ENCODE results near the gene MAP1LC3B2.

The MAP1LC3B2 gene

DNA sequence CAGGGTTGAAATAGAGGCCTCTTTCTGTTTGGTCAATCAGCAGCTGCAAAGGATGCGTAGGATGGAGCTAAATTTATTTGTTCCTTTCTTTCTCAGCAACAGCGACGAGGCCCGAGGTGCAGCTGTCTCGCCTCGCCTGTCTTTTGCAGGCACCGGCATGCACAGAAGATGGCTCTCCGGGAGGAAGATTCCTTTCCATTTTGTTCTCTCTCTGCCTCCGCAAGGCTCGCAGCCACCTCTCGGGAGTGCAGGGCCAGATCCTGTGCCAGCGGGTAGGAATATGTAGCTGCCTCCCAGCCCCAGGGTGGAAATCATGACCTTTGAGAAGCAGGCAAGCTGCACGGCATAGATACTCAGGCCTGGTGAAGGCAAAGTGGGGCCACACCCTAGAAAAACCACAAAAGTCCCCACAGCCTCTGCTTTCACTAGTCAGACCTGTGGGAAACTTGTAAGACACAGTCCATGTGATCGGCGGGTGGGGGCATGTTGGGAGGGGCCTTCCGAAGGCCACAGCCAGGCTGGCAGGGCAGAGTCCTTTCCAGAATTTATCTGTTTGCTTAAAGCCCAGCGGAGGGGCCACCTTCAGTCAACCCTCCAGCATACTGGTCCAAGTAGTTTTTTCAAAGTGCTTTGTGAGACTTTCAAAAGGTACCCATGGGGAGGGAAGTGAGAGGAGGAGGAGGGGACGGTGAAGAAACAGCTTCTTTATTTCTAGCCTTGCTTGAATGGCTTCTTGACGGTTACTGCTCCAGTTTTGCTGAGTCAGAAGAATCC is at the start of gene MAP1LC3B2:
Gene MAP1LC3B2, plus strand, starts transcription at position 220 of the 774 bp plus-strand sequence. CDS start 16,562 bp downstream, outside the sequence.
- in situ Hi-C loops (cut with MboI; ENCODE audit: low sequenced_read_pairs), result no loop called here

DNA sequence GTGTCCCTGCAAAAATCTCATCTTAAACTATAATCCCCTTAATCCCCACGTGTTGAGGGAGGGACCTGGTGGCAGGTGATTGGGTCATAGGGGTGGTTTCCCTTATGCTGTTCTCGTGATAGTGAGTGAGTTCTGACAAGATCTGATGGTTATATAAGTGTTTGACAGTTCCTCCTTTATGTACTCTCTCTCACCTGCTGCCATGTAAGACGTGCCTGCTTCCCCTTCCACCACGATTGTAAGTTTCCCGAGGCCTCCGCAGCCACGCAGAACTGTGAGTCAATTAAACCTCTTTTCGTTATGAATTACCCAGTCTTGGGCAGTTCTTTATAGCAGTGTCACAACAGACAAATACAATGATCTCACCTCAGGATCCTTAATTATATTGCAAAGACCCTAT is 45.2 kb upstream of the MAP1LC3B2 start:
- in situ Hi-C loops (cut with MboI; ENCODE audit: low sequenced_read_pairs), result no loop called here

DNA sequence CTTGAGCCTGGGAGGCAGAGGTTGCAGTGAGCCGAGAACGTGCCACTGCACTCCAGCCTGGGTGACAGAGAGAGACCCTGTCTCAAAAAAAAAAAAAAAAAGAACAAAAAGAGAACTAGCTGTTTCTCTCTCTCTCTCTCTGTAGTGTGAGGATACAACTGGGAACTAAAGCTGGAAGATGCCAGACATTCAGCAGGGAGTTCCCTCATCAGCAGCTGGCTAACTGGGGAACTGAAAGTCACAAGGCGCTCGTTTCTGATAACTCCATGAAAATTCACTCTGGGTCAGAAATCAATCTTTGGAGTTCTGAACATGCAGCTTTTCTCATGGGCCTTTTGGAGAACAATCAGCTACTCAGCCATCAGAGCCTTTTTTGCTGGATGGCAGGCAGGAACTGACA is 43.5 kb upstream of the MAP1LC3B2 start:
- in situ Hi-C loops (cut with MboI; ENCODE audit: low sequenced_read_pairs), result no loop called here

DNA sequence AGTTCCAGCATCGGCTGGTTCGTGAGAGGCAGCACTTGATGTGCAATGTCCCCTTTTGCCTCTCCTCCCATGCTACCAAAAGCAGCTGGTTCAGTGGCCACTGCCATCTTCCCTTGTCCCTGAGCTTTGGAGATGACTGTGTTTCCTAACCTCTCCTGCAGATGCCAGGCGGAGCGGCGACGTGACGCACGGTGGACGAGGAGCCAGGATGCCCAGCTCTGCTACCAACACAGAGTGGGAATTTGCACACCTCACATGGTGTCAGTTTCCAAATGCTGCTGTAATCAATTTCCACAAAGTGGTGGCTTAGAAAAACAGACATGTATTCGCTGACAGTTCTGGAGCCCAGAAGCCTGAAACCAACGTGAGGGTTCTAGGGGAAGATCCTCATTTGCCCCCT is 42.5 kb upstream of the MAP1LC3B2 start:
- in situ Hi-C loops (cut with MboI; ENCODE audit: low sequenced_read_pairs), result no loop called here

DNA sequence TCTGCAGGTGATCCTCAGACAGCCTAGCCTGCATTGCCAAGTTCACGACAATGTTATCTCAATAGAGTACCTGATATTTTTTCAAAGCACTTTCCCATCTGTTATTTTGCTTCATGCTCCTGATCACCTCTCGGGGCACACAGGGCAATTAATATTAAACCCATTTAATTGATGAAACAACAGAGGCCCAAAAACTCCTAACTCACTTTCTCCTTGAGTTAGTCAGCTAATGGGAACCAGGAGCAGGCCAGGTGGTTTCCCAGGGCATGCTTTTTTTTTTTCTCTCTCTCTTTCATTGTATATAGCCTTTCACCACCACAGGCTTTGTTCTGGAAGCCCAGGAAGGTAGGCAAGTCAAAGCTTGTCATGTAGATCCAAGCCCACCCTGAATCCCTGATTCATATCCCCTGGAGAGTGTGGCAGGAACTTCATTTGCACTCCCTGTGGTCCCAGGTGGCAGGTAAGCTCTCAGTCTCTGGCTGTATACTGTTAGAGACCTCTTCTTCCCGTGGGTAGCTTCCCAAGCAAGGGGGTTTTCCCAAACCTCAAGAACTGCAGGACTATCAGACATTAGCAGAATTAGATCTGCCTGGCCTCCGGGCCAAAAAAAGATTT is 41.6 kb upstream of the MAP1LC3B2 start:
- in situ Hi-C loops (cut with MboI; ENCODE audit: low sequenced_read_pairs), result no loop called here

DNA sequence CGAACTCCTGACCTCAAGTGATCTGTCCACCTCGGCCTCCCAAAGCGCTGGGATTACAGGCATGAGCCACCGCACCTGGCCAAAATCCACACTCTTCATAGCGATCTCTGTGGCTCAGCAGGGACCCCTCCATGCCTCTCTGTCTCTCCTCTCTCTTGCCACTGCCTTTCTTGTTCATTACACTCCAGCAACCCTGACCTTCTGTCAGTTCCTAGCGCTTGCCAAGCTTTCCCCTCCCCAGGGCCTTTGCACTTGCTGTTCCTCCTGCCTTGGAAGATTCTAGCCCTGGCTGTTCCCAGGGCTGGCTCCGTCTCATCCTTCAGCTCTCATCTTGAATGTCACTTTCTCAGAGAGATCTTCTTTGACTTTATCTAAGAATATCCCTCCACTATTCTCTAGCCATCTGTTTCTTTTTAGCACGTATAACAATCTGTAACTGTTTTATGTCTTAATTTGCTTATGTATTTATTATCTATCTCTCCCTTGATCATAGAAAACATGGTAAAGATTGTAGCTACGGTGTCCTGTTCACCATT is 38.9 kb upstream of the MAP1LC3B2 start:
- in situ Hi-C loops (cut with MboI; ENCODE audit: low sequenced_read_pairs), result no loop called here

DNA sequence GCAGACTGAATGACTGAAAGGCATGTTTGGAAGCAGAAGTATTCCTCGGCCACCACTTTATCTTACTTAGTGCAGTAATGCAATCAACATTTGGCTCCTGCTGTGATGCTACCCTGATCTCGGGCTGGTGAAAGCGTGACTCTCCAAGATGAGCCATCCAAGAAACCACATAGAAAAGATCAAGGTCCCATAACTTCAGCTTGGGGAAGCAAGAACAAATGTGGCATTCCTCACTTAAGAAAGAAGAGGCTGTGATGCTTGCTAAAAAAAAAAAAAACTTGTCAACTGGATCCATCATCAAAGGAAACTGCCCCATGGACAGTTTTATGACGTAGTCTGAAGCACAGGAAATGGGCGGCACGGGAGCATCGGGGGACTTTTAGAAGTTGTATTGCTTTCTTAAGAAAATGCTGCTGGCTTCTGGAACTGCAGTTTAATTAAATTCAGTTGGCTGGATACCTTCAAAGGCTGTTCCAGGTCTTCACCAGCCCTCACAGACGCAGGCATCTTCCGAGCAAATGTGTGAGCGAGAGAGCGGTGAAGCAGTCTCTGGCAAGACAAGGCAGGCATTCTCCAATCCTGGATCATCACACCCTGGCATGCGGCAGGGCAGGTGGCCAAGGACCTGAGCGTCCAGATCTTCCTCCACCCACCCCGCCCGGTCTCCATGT is 38.2 kb upstream of the MAP1LC3B2 start:
- in situ Hi-C loops (cut with MboI; ENCODE audit: low sequenced_read_pairs), result no loop called here

DNA sequence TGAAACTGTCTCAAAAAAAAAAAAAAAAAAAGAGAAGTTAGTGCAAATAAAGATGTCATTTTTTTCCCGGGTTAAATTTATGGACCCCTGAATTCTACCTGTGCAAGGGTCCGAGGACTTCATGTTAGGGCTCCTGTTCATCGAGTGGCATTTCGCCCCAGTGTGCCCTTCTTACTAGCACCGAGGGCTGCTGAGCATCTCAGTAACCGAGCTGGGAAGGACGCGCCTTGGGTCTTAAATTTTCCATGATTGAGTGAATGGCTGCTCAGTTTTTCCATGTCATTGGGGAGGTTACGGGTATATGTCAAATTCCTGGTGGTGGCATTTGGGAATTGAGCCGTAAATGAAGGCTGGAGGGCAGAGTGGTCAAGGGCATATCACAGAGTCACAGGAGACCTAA is 34.9 kb upstream of the MAP1LC3B2 start:
- in situ Hi-C loops (cut with MboI; ENCODE audit: low sequenced_read_pairs), result no loop called here

DNA sequence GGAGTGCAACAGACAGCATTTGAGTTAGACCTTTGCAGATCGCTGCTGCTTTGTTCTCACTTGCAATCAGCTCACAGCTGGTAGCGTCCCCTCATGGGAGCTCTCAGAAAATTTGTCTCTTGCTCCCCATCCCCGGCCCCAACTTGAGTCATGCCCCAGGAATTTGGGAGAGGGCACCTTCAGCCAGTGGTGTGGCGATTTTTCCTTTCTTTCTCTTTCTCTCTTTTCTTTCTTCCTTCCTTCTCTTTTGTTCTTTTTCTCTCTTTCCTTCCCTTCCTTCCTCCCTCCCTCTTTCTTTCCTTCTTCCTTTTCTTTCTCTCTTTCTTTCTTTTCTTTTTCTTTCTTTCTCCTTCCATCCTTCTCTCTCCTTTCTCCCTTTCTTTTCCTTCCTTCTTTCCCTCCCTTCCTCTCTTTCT is 34.2 kb upstream of the MAP1LC3B2 start:
- in situ Hi-C loops (cut with MboI; ENCODE audit: low sequenced_read_pairs), result no loop called here

DNA sequence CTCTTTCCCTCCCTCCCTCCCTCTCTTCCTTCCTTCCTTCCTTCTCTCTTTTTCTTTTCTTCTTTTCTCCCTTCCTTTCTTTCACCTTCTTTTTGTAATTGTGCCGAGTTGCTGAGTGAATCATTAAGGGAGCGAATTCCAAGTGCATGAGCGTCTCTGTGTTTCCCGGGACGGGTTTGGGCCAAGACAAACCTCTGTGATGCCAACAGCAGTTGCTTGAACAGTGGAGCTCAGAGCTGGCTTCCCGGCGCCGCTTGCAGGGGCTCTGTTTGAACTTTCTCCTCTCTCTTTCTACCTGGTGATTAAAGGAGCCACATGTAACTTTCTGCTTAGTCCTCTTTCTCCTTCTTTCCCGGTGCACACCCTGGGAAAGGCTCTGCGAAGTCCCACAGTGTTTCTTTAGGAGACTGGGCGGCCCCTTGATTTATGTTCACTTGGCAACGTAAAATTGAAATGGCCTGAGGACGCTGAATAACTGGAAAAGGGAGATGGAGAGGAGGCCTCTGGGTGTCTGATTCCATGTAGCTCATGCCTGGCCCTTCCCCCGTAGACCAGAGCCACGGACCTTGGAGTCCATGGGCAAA is 33.7 kb upstream of the MAP1LC3B2 start:
- in situ Hi-C loops (cut with MboI; ENCODE audit: low sequenced_read_pairs), result no loop called here

DNA sequence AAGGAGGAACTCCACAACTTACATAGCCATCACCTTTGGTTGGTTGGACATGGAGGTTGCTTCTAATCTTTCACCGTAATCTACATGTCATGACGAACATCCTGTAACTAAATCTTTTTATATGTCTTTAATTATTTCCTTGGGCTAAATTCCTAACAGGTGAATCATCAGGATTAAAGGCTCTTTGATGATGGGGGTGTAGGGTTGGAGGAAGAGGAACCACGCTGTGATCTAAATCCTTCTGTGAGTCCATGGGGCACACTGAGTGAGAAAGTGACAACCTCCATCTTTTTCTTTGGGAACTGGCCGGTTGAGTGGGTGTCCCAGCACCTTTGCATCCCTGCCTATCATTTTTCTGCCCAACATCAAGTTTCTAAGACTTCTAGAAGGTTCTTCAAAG is 31.1 kb upstream of the MAP1LC3B2 start:
- in situ Hi-C loops (cut with MboI; ENCODE audit: low sequenced_read_pairs), result no loop called here

DNA sequence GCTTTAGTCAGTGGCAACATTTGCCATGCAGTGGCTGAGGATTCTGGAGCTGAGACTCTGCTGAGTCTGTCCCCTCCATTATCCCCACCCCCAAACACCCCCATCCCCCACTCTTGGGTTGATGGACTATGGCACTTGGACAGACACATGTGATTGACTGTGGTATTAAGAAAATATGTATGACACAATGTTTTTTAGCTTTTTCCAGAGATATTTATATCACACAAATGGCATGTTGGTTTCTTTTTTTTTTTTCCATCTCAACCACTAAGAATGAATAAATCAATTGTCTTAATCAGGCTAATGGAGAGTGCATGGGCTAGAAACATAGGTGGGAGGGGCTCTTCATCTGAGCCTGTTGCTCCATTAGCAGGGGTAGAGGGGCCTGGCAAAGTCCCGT is 30.7 kb upstream of the MAP1LC3B2 start:
- in situ Hi-C loops (cut with MboI; ENCODE audit: low sequenced_read_pairs), result no loop called here

DNA sequence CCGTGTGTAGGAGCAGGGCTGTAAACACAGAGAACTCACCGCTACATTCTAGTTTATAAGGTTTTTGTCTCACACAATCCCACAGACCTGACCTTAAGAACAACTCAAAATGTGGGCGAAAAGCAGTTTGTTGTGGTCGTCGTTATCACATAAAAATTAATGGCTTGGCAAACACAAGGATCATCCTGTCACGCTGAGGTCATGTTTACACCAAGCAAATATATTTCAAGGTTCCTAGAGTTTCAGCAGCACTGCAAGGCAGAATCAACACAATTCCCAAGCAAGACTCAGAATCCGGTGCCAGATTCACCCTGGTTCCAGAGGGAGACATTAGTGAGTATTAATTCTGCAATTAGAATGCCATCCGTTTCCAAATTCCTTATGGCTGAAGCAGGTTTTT is 30.1 kb upstream of the MAP1LC3B2 start:
- in situ Hi-C loops (cut with MboI; ENCODE audit: low sequenced_read_pairs), result no loop called here

DNA sequence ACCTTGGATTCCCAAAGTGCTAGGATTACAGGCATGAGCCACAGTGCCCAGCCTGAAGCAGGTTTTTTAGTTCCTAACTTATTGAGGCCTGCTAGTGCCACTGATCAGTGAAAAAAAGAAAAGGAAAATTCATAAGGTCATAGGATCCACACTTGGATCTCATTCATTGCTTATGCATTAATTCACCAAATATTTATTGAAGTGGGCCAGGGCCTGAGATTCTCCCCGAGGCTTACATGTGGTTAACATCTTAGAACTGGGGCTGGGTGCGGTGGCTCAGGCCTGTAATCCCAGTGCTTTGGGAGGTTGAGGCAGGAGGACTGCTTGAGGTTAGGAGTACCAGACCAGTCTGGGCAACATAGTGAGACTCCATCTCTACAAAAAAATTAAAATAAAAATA is 29.5 kb upstream of the MAP1LC3B2 start:
- in situ Hi-C loops (cut with MboI; ENCODE audit: low sequenced_read_pairs), result no loop called here

DNA sequence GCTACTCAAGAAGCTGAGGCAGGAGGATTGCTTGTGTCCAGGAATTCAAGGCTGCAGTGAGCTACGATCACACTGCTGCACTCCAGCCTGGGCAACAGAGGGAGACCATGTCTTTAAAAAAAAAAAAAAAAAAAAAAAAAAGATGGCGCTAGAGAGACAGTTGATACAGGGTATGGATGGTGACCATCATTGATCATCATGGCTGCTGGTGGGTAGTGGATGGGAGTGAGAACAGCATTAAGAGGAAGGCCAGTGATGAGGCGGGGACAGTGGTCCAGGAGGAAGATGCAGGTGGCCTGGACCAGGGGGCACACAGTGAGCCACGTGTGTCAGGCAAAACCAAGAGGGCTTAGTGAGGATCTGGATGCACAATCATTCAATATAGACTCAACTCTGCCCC is 26.8 kb upstream of the MAP1LC3B2 start:
- in situ Hi-C loops (cut with MboI; ENCODE audit: low sequenced_read_pairs), result no loop called here

DNA sequence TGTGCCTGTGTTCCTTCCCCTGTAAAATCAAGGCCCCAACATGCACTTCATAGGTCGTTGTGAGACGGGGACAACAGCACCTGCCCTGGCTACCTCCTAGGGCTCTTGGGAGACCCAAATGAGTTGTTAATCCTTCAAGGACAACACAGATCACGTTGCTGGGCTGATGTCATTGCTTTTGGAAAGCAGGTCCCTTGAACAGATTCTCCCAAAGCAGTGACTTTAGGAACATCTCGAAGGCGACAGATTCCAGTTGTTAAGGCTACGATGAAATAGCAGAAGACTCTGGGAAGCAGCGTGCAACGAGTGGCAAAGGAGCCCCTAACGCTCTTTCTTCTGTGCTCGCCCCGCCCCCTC is 26.2 kb upstream of the MAP1LC3B2 start:
- in situ Hi-C loops (cut with MboI; ENCODE audit: low sequenced_read_pairs), result no loop called here

DNA sequence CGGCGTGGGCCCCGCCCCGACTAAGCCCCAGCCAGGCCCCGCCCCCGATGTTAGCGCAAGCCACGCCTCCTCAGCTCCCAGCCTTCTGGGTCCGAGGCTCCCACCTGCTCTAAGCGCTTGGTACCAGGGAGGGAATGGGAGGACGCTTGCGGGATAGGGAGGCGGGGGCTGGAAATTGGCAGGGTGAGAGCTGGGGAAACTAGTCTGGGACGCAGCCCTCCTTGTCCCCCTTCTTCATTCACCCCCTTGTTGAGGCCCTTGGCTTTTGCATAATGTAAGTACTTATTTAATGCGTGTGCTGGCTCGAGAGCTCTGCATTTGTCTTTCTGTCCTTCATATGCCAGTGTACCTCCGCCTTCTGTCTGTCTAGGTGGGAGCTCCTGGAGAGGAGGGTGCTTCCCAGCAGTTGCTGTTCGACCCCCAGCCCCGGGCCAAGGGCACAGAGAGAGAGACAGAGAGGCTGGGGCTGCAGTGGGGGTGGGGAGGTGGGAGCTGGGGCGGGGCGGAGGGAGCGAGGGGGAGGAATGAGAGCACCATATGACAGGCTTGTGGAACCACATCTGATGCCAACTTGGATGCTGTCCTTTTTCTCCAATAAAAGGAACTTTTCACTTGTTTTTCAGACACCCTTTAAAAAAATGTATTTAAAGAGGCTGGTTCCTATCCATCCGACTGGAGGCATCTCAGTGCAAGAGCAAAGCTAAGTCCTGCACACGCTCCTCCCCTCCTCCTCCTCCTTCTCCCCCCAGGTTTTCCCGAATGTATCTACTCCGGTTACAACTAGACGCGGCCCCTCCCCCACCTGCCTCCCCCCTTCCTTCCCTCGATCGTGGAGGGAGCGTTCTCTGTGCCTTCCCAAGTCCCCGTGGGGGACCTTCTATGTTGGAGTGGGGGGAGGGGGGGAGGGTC is 25.6 kb upstream of the MAP1LC3B2 start:
- in situ Hi-C loops (cut with MboI; ENCODE audit: low sequenced_read_pairs), result no loop called here

DNA sequence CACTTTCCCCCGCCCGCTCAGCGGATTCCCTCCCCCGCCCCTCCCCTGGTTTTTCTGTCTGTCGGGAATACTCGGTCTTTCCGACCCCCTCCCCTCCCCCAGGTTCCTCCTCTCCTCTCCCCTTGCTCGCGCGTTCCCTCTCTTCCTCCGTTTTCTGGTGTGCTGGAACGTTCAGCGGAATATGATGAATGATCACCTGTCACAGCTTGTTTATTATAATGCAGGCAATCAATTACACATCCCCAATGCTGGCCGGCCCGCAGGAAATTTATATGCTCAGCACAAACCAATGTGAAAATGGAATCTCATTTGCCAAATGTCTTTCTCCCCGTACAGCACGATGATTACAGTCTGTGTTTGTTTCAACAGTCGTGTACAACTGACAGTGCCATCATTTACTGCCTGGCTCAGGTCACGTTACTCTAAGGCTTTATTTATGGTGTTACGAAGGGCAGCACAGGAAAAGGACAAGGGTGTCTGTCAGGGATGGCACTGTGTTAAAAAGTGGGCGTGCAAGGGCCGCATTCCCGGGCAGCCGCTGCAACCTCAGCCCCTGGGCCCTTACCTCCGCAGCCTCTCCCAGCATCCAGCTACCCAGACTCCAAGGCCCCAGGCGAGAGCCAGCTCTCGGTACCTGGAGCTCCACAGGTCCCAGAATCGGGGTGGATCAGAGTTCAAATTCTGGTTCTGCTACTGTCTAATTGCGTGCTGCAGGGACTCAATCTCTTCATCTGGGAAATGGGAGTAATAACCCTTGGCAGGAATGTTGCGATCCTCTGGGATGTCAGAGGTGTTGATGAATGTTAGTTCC is 24.7 kb upstream of the MAP1LC3B2 start:
- in situ Hi-C loops (cut with MboI; ENCODE audit: low sequenced_read_pairs), result no loop called here

DNA sequence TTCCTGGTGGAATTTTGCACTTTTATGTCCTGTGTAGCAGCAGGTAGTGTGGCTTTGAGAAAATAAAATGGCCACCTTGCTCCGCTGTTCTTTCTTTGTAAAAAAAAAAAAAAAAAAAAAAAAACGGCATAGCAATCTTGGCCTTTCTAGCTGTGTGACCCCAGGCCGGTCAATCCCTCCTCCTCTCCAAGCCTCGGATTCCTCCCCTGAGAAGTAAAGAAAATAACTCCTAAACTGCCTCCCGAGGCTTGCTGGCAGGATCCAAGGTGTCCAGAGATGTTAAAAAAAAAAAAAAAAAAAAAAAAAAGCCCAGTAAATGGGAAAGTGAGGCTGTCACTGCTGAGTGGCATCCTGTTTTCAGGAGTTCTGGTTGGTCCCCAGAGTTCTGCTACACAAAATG is 23.9 kb upstream of the MAP1LC3B2 start:
- in situ Hi-C loops (cut with MboI; ENCODE audit: low sequenced_read_pairs), result no loop called here
